HG02973 (cell line): ENCODE measurements around the gene TESK1.
A peak's percentile ranks its signal among the peaks of the same experiment; 100 is the strongest.

Experiments used
- ATAC-seq: cut with Tn5 transposase; IDR thresholded peaks from one replicate; pipeline ENCODE4 v1.9.1; 2021; ENCODE audit warnings: moderate library complexity; ENCODE audit not compliant: unreplicated experiment

Gene TESK1

DNA sequence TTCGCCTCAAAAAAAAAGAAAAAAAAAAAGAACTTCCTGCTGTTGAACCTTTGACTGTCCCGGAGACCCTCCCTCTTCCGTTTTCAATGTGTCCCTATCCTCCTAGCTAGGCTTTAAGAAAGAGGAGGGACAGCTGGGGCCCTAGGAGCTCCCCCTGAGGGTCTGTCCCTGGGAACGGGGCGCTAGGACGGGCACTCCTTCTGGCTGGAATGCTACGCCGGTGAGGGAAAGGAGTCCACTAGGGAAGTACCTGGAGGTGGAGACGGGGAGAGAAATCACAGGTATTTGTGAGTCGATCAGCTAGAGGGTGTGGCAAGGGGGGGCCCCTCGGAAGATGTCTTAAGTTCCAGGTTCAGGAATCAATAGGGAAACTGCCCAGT is 41.1 kb downstream of the TESK1 start:
- no peak for ATAC-seq

DNA sequence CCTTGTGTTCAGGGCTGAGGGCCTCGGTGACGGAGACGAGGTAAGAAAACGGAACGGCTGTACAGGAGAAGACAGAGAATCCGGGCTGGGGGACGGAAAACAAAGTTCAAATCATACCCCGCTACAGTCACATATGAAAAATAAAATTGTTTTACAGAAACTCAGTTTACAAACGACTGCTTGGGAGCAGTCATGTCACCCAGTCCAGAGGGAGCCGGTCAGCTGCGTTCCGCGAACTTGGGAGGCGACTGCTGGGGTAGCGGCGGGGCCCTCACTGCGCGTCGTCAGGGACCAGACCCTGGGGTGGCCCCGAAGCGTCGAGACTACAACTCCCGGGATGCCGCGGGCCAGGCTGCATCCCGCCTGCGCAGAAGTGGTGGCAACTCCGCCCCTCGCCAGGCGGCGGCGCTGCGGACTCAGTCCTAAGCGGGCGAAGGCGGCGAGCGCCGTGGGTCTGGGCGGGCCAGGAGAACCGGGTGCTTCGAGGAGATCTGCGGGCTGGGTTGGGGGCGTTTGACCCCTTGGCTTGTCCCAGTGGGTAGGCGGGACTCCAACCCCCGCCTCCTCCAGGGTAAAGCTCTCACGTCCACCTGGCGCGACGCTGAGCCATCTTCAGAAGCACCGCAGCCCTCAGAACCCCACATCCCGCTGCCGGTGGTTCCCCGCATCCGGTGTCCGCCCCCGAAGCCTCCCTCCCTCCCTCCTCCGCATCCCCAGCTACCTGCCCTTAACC is 41.6 kb downstream of the TESK1 start:
- ATAC-seq = peak; percentile 87

DNA sequence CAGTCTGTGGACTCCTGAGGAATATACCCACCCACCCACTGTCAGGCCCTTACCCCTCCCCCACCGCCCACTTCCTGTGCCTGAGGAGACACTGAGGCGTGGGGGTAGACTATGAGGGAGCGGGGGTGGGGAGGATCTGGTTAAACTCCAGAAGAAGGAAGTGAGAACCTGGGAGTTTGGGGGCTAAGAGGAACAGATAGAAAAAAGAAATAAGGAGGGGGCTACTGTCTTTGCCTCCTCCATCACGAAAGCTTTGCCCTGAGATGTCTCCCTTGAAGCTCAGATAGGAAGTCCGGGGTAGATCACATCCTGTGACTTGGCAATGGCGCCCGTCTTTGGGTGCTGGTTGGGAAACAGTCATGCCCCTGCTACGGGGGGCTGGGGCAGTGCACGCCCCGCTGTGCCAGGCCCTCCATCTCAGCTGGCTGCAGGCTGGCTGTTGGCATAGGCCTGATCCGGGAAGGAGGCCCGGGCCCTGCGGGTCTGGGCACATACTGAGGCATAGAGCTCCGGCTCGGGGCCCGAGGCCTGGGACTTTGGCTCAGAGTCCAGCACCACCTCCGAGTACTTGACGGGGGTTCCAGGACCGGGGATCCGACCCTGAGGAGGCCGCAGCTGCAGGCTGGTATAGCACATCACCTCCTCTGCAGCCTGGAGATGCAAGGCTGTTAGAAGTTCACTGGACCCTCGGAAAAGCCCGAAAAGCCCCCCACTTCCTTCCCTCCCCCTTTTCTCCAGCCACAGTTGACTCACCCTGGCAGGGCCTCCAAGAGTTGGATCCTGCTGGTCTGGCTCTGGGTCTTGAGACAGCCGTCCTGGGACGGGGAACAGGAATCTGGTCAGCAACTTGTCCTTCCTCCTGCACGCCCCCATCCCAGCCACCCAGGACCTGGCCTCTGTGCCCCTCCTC is 44.6 kb downstream of the TESK1 start:
- ATAC-seq = no peak

DNA sequence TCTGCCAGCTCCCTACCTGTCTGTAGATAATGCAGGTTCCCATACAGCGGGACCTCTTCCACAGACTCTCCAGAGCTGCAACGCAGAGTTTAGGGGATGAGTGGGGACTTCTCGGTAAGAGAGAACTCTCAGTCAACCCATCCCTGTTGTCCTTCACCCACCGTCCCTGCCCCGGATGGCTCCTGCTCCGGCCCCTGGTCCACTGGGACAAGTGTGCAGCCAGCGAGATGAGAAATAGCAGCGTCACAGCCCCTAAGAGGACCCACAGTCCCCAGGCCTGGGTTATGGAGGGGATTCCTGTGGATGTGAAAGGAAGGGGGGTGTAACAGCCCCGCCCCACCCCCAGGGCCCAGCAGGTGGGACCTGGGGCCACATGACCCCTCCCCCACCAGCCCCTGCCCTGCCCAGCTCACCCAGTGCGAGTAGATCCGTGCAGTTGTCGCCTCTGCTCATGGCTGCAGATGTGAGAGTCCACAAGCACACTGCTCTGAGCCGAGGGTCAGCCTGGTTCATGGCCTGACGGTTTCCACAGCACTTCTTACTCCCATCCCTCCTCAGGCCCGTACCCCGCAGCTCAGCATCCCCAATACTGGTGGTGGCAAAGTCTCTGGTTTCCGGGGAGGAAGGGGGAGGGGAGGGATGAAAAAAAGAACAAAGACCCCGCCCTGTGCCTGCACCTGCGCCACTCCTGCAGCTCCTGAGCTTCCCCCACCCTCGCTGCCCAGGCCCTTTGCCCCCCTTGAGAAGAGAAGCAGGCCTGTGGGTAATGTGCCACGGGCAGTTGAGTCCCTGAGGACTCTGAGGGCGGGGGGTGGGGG is 45.5 kb downstream of the TESK1 start, which contains the start of gene SIT1:
Gene SIT1, minus strand, starts transcription at position 591 of the 818 bp plus-strand sequence. Its CDS starts 78 bp downstream, at position 513.
- no peak for ATAC-seq

DNA sequence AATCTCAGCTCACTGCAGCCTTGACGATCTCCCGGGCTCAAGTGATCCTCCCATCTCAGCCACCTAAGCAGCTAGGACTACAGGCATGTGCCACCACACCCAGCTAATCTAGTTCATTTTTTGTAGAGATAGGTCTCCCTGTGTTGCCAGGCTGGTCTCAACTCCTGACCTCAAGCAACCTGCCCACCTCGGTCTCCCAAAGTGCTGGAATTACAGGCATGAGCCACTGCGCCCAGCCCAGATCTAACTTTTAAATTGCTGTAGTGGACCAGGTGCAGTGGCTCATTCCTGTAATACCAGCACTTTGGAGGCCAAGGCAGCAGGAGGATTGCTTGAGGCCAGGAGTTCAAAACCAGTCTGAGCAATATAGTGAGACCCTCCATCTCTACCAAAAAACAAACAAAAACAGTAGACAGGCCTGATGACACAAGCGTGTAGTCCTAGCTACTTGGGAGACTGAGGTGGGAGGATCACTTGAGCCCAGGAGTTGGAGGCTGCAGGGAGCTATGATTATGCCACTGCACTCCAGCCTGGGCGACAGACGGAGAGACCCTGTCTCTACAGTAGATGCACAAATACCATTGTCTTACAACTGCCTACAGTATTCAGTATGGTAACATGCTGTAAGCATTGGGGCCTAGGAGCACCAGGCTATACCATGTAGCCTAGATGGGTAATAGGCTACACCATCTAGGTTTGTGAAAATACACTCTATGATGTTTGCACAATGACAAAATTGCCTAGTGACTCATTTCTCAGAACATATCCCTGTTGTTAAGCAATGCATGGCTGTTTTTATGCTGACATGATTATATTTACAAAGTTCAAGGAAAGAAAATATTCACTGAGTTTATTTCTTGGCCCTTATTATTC is 47.1 kb downstream of the TESK1 start:
- no peak for ATAC-seq

DNA sequence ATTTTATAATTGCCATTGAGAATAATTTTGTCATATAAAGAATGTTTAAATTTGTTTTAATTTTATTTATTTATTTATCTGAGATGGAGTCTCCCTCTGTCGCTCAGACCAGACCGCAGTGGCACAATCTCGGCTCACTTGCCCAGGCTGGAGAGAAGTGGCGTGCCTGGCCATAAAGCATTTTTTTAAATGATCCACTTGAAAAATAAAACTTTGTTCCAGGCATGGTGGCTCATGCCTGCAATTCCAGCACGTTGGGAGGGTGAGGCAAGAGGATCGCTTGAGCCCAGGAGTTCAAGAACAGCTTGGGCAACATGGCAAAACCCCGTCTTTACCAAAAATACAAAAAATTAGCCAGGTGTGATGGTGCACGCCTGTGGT is 47.8 kb downstream of the TESK1 start:
- ATAC-seq = no peak

DNA sequence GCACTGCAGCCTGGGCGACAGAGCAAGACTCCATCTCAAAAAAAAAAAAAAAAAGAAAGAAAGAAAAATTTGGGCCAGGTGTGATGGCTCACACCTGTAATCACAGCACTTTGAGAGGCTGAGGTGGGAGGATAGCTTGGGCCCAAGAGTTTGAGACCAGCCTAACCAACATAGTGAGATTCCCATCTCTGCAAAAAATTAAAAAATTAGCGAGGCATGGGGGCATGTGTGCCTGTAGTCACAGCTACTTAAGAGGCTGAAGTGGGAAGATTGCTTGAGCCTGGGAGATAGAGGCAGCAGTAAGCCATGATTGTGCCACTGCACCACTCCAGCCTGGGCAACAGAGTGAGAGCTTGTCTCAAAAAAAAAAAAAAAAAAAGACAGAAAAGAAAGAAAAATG is 48.5 kb downstream of the TESK1 start:
- ATAC-seq = no peak

DNA sequence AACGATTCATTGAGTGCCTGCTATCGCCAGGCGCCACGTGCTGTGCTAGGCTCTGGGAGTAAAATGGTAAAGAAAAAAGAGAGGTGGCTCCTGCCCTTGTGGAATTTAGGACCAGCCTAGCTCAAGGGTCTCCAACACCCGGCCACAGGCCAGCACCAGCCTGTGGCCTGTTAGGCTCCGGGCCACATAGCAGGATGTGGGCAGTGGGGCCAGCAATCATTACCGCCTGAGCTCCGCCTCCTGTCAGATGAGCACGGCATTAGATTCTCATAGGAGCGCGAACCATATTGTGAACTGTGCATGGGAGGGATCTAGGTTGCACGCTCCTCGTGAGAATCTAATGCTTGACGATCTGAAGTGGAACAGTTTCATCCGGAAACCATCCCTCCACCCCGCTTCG is 51.3 kb downstream of the TESK1 start:
- no peak for ATAC-seq

DNA sequence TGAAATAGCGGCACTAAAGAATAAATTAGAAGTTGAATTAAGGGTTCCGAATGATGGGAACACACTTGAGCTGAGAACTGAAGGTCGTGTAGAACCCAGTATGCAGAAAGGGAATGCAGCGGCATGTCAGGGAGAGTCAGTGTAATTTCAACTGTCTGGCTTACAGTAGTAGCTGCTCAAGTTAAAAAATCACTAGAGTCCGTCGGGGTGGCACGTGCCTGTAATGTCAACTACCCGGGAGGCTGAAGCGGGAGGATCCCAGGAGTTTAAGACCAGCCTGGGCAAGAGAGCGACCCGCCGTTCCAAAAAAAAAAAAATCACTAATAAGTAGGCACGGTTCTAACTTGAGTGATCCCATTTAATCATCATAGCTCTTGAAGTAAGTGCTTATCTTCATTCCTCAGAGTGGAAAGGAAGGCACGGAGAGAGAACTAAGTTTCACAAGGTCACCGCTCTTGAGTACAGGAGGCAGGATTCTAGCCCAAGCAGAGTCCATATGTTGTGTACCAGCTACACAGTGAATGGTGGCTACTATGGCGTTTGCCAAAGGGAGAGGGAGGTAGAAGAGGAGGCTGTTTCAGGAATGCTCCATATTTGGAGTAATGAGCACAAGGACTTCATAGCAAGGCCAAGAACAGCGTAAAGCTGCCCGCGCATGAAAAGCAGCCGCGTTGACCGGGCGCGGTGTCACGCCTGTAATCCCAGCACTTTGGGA is 51.9 kb downstream of the TESK1 start:
- no peak for ATAC-seq

DNA sequence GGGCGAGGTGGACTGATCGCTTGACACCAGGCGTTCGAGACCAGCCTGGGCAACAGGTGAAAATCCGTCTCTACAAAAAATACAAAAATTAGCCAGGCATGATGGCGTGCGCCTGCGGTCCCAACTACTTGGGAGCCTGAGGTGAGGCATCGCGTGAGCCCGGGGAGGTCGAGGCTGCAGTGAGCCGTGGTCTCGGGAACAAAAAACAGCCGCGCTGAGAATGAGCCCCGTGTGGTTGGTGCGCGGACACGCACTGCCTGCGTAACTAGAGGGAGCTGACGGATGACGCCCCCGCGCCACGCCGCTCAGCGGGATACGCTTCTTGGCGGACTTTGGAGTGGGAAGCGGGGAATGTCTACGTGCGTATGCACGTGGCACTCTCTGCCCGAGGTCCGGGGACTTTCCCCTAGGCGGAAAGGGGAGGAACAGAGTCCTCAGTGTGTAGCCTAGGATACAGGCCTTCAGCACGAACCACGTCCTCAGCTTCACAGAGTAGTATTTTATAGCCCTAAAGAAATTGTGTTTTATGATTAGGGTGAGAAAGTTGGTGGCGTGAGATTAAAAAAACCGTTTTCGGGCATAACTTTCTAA is 52.6 kb downstream of the TESK1 start, which contains the start of gene RMRP:
Gene RMRP, minus strand, starts transcription at position 474 of the 591 bp plus-strand sequence.
- peak; percentile 79 for ATAC-seq

DNA sequence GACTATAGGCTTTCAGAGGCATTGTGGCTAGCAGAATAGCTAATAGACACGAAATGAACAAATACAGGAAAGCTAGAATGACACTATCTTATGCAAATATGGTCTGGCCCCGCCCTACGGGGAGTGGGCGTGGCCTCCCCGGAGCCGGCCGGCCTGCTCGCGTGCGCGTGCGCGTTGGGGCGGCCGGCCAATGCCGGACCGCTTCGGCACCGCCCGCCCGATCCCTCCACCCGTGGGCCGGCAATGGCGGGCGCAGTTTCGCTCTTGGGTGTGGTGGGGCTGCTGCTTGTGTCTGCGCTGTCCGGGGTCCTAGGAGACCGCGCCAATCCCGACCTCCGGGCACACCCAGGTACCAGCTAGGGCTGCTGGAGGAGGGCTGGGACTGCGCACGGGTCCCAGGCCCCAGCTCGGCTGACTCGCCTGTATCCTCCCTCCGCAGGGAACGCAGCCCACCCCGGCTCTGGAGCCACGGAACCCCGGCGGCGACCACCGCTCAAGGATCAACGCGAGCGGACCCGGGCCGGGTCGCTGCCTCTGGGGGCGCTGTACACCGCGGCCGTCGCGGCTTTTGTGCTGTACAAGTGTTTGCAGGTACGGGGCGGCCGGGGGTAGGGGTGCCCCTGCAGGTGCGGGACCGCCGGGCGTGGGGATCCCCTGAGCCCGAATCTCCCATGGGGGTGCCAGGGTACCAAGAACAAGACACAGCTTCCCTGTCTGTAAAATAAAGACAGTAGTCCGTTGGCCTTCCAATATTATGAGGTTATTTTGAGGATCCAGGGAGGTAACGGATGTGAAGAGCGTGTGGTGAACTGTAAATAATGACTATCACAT is 53.3 kb downstream of the TESK1 start, which contains the start of gene CCDC107:
Gene CCDC107, plus strand, starts transcription at position 156 of the 831 bp plus-strand sequence. Its CDS starts 88 bp downstream, at position 244.
- peak; percentile 54 for ATAC-seq

DNA sequence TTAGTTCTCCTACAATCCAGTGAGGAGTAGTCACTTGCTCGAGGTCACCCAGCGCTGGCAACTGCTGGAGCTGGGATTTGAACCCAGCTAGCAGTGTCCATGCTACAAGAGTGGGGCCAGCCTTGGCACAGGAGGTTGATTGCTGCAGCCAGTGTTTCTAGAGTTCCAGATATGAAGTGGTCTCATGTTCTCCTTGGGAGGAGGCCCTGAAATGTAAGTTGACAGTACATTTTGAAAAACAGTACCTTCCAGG is 53.8 kb downstream of the TESK1 start:
- ATAC-seq = no peak

DNA sequence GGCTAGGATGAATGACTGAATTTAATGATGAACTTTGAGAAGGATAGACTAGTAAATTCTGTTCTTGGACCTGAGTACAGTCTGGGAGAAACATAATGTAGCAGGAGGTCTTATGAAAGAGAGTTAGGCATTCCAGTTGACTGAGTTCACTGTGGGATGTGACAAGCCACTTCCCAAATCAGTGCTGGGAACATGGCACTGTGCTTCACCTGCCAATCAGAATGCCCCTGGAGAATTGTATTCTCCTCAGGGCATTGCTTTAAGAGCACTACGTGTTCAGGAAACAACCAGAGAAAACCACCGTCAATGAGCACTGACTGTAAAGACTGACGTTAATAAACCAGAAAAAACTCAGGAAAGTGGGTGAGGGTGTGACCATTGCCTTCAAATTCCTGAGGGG is 54.3 kb downstream of the TESK1 start:
- ATAC-seq = no peak
